HG03432 (cell line): ENCODE data around the gene SAMD8.

ENCODE experiments used
- ATAC-seq: cut with Tn5 transposase; IDR thresholded peaks from one replicate; pipeline ENCODE4 v1.9.1; 2021; ENCODE audit warnings: mild to moderate bottlenecking, moderate library complexity; ENCODE audit not compliant: unreplicated experiment

Gene SAMD8

GRCh38 chr10:75084834-75085384 is 26.5 kb upstream of the SAMD8 start:
- no peak for ATAC-seq

- ATAC-seq = no peak
These were observed 25.1 kb upstream of the SAMD8 start for GRCh38 chr10:75086278-75086934.

GRCh38 chr10:75088640-75089039 is 22.8 kb upstream of the SAMD8 start:
- ATAC-seq = no peak

- ATAC-seq = no peak
These were observed 21.8 kb upstream of the SAMD8 start for GRCh38 chr10:75089634-75090033.

GRCh38 chr10:75091146-75091545 is 20.3 kb upstream of the SAMD8 start:
- ATAC-seq = no peak

- no peak for ATAC-seq
These were observed 17.0 kb upstream of the SAMD8 start for GRCh38 chr10:75094465-75094864.

GRCh38 chr10:75095631-75096030 is 15.8 kb upstream of the SAMD8 start:
- no peak for ATAC-seq

- ATAC-seq = no peak
These were observed 14.7 kb upstream of the SAMD8 start for GRCh38 chr10:75096749-75097148.

- ATAC-seq = no peak
These were observed 13.7 kb upstream of the SAMD8 start for GRCh38 chr10:75097666-75098285.

- ATAC-seq = no peak
These were observed 12.4 kb upstream of the SAMD8 start for GRCh38 chr10:75098902-75099673.

- peak; percentile 82 for ATAC-seq
These were observed 11.3 kb upstream of the SAMD8 start for GRCh38 chr10:75099952-75100763.

GRCh38 chr10:75100764-75101291 is 10.6 kb upstream of the SAMD8 start:
- no peak for ATAC-seq

- no peak for ATAC-seq
These were observed 9.8 kb upstream of the SAMD8 start for GRCh38 chr10:75101416-75102251.

GRCh38 chr10:75102830-75103673 is 8.4 kb upstream of the SAMD8 start:
- no peak for ATAC-seq

GRCh38 chr10:75103881-75104686 is 7.4 kb upstream of the SAMD8 start:
- ATAC-seq = no peak

GRCh38 chr10:75104842-75105241 is 6.6 kb upstream of the SAMD8 start:
- ATAC-seq = no peak

GRCh38 chr10:75105576-75106197 is 5.8 kb upstream of the SAMD8 start:
- ATAC-seq = no peak

GRCh38 chr10:75106242-75106641 is 5.2 kb upstream of the SAMD8 start:
- ATAC-seq = no peak
